Panc1 (cell line): ENCODE results near the gene CYP27A1. TPM values are rescaled to one million over a fixed set of nuclear protein-coding genes. Genes with fewer than 3 reads are reported as not detected.

Source experiments
- ATAC-seq: fragments of 200-7000 bp; cut with Tn5 transposase; 2 replicates; pipeline ENCODE4 v1.9.1; 2020; ENCODE audit warnings: mild to moderate bottlenecking, moderate library complexity
- BruUV-seq: library from RNA; stranded (reverse); fragments of 400-500 nt; replicated peaks from 2 replicates; lab custom pipeline; 2021; lab: Mats Ljungman, UMichigan
- CTCF ChIA-PET: fragments of 300-600 bp; sonication (Branson Sonifier 250); formaldehyde crosslinking; loops from one replicate; lab custom pipeline; 2022; ENCODE audit warnings: antibody characterized with exemption; lab: Charles Lee
- POLR2A ChIA-PET: fragments of 300-600 bp; sonication (Branson Sonifier 250); formaldehyde crosslinking; loops from one replicate; lab custom pipeline; 2022; ENCODE audit warnings: antibody characterized with exemption; lab: Charles Lee
- DNase-seq: peaks from one replicate; pipeline ENCODE4 v3.0.0-alpha.2; 2010; ENCODE audit warnings: low read depth, low spot score
- H3K27ac ChIP-seq: 2 replicates; pipeline ENCODE4 v1.5.1; 2011; ENCODE audit warnings: mild to moderate bottlenecking, low read length, inconsistent platforms
- H3K27me3 ChIP-seq: fragments of 200-500 bp; sonication (Bioruptor generic); 2 replicates; pipeline ENCODE4 v1.6.0; 2014; ENCODE audit warnings: low read length, inconsistent platforms; ENCODE audit not compliant: control insufficient read depth, insufficient read depth
- H3K36me3 ChIP-seq: fragments of 200-500 bp; sonication (Bioruptor generic); 2 replicates; pipeline ENCODE4 v1.5.1; 2014; ENCODE audit warnings: inconsistent platforms, mild to moderate bottlenecking, low read length, moderate library complexity; ENCODE audit not compliant: control insufficient read depth, insufficient read depth
- H3K4me1 ChIP-seq: 2 replicates; pipeline ENCODE4 v1.5.1; 2011; ENCODE audit warnings: inconsistent platforms, mild to moderate bottlenecking, low read length, moderate library complexity; ENCODE audit not compliant: control insufficient read depth, insufficient read depth
- H3K4me3 ChIP-seq, 2 experiments: 2 replicates each; pipeline ENCODE4 v1.5.1; 2011 to 2012; ENCODE audit warnings: low read depth in 2 of 2, low read length in 2 of 2, mild to moderate bottlenecking in 2 of 2, inconsistent platforms in 1 of 2, moderate library complexity in 1 of 2
- H3K9me3 ChIP-seq: fragments of 200-500 bp; sonication (Bioruptor generic); 2 replicates; pipeline ENCODE4 v1.5.1; 2014; ENCODE audit warnings: low read depth, mild to moderate bottlenecking, inconsistent platforms, low read length, moderate library complexity; ENCODE audit not compliant: control insufficient read depth, insufficient read depth
- POLR2AphosphoS5 ChIP-seq: IDR thresholded peaks from 2 replicates; pipeline ENCODE4 v1.6.1; 2012; ENCODE audit warnings: mild to moderate bottlenecking, low read depth, low read length, moderate library complexity
- SIN3A ChIP-seq: IDR thresholded peaks from 2 replicates; pipeline ENCODE4 v1.6.1; 2012; ENCODE audit warnings: low read depth, mild to moderate bottlenecking, low read length, moderate library complexity, borderline replicate concordance; ENCODE audit not compliant: insufficient read depth
- TCF7L2 ChIP-seq: IDR thresholded peaks from 2 replicates; pipeline ENCODE4 v1.6.1; 2011; ENCODE audit warnings: mild to moderate bottlenecking, low read depth, low read length, inconsistent platforms
- in situ Hi-C: cut with HindIII; loops from 2 replicates; pipeline ENCODE4 v1.10.0; 2016; ENCODE audit warnings: low sequenced_read_pairs, low pct_unique_long_range_greater_than_20kb
- intact Hi-C: fragments of 100-400 bp; cut with micrococcal nuclease; formaldehyde crosslinking; loops from one replicate; pipeline ENCODE4 v1.10.0; 2022; ENCODE audit not compliant: unreplicated experiment
- total RNA-seq: library from RNA; stranded (reverse); gene quantifications from one replicate; pipeline ENCODE4 v1.2.1, GENCODE V29; 2021; ENCODE audit not compliant: unreplicated experiment
- TF ChIP-seq, protein P1 (sequence below): fragments of 450-650 bp; IDR thresholded peaks from 2 replicates; pipeline ENCODE4 v1.5.1; 2017; ENCODE audit warnings: mild to moderate bottlenecking
- TF ChIP-seq, protein P2 (sequence below), 2 experiments: IDR thresholded peaks; 2 replicates each; pipeline ENCODE4 v1.6.1; 2011 to 2012; ENCODE audit warnings: low read depth in 2 of 2, control low read depth in 1 of 2, low read length in 1 of 2, mild to moderate bottlenecking in 1 of 2, moderate library complexity in 1 of 2; ENCODE audit not compliant: insufficient read depth in 1 of 2

CYP27A1 gene
- total RNA-seq, 1 experiment from 2014 or later = 7.7 TPM

DNA sequence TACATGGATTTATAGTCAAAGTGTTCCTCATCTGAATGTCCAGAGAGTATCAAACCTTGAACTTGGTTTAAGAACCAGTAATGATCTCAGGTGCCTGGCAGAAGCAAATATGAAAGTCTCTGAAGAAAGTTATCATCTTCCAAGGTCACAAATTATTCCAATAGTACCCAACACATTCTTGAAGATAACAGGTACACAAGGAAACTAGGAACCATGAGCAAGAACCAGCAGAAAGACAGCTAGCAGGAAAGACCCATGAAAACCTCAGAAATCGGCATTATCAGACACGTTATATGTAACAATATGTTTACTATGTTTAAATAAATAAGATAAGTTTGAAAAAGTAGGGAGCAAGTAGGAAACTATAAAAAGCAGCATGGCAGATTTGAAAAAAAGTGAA, 55.5 kb downstream of the CYP27A1 start:
- Histone ChIP-seq H3K4me1 (peaks cover 6% of the 10 kb centered on the region; the same call in 1 of the 2 replicates), H3K4me3 (no peak overlapping the region), H3K27me3 (peaks cover 2% of the 10 kb centered on the region; the same call in 1 of the 2 replicates), H3K27ac (no peak overlapping the region), H3K9me3 (peaks cover 7% of the 10 kb centered on the region; the same call in 1 of the 2 replicates), H3K36me3 (no peaks in the 10 kb centered on the region)
- intact Hi-C loops (no loop called here), in situ Hi-C loops (no loop called here)
- no peak for TF ChIP-seq TCF7L2
- TF ChIP-seq, protein P1, sequence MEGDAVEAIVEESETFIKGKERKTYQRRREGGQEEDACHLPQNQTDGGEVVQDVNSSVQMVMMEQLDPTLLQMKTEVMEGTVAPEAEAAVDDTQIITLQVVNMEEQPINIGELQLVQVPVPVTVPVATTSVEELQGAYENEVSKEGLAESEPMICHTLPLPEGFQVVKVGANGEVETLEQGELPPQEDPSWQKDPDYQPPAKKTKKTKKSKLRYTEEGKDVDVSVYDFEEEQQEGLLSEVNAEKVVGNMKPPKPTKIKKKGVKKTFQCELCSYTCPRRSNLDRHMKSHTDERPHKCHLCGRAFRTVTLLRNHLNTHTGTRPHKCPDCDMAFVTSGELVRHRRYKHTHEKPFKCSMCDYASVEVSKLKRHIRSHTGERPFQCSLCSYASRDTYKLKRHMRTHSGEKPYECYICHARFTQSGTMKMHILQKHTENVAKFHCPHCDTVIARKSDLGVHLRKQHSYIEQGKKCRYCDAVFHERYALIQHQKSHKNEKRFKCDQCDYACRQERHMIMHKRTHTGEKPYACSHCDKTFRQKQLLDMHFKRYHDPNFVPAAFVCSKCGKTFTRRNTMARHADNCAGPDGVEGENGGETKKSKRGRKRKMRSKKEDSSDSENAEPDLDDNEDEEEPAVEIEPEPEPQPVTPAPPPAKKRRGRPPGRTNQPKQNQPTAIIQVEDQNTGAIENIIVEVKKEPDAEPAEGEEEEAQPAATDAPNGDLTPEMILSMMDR = no peak
- TF ChIP-seq, protein P2, sequence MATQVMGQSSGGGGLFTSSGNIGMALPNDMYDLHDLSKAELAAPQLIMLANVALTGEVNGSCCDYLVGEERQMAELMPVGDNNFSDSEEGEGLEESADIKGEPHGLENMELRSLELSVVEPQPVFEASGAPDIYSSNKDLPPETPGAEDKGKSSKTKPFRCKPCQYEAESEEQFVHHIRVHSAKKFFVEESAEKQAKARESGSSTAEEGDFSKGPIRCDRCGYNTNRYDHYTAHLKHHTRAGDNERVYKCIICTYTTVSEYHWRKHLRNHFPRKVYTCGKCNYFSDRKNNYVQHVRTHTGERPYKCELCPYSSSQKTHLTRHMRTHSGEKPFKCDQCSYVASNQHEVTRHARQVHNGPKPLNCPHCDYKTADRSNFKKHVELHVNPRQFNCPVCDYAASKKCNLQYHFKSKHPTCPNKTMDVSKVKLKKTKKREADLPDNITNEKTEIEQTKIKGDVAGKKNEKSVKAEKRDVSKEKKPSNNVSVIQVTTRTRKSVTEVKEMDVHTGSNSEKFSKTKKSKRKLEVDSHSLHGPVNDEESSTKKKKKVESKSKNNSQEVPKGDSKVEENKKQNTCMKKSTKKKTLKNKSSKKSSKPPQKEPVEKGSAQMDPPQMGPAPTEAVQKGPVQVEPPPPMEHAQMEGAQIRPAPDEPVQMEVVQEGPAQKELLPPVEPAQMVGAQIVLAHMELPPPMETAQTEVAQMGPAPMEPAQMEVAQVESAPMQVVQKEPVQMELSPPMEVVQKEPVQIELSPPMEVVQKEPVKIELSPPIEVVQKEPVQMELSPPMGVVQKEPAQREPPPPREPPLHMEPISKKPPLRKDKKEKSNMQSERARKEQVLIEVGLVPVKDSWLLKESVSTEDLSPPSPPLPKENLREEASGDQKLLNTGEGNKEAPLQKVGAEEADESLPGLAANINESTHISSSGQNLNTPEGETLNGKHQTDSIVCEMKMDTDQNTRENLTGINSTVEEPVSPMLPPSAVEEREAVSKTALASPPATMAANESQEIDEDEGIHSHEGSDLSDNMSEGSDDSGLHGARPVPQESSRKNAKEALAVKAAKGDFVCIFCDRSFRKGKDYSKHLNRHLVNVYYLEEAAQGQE (IDR thresholded peaks at IDR 0.05; ENCODE audit: insufficient read depth in 1 of 2, low read depth in 2 of 2, low read length in 1 of 2) = no peak
- no peak for TF ChIP-seq POLR2AphosphoS5
- no peak for TF ChIP-seq SIN3A
- ChIA-PET CTCF (no interaction called here), POLR2A (no interaction called here)
- no TSS peak for BruUV-seq
- DNase-seq (no peak), ATAC-seq (no peak)

DNA sequence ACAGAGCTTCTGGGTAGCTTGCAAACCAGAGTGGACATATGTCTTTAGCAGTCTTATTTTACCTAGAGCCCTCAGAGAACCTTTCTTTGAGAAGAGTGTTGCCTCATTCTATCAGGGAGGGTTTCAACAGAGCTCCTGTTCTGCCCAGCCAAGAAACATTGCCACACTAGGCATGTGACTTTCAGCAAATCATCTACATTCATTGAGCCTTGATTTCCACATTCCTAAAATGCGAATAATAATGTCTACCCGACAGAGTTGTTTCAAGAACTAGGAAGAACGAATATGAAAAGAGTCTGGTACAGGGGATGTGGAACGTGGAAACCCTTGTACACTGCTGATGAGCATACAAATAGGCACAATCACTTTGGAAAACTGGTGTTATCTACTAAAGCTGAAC, 57.5 kb downstream of the CYP27A1 start:
- ATAC-seq = no peak
- TF ChIP-seq POLR2AphosphoS5 (no peak), TCF7L2 (no peak), SIN3A (no peak)
- TF ChIP-seq, protein P2 (IDR thresholded peaks at IDR 0.05; ENCODE audit: insufficient read depth in 1 of 2, low read depth in 2 of 2, low read length in 1 of 2) = no peak
- TF ChIP-seq, protein P1 = no peak
- Histone ChIP-seq H3K27ac (no peak overlapping the region), H3K27me3 (no peaks in the 10 kb centered on the region; the same call in 1 of the 2 replicates), H3K36me3 (no peaks in the 10 kb centered on the region), H3K4me3 (no peak overlapping the region), H3K9me3 (peaks cover 7% of the 10 kb centered on the region; the same call in 1 of the 2 replicates), H3K4me1 (0 out of 2 replicates have a peak, but pooled peaks cover 5% of the 10 kb centered on the region)
- no peak for DNase-seq
- intact Hi-C loops (no loop called here), in situ Hi-C loops (no loop called here)
- ChIA-PET CTCF (no interaction called here), POLR2A (interaction anchor here (0.5 to 0.7 kb wide), 2 partner anchors 11 to 108 kb away, joined by 4 to 6 read pairs; no protein-coding TSS in a partner anchor)
- BruUV-seq = no TSS peak
